Stimulated activated CD8-positive, alpha-beta memory T cell treated with anti-CD3 and anti-CD28 coated beads, Interleukin-2, amount 100 ng/mL, for 1 hour (primary cell): ENCODE measurements around the gene MROH8.
"Not testable (repeated sequence)": the region's sequence is repeated elsewhere in the genome, so short reads cannot be mapped to it uniquely, and the experiment has no call there.

Experiments
- DNase-seq, 2 donors: peaks; one replicate each; pipeline ENCODE4 v3.0.0-alpha.2; 2020; ENCODE audit warnings: low read depth in 2 of 2

The MROH8 gene

GRCh38 chr20:37154684-37155298 is 24.6 kb downstream of the MROH8 start:
- no peak for DNase-seq

- DNase-seq = no peak
These were observed 27.1 kb downstream of the MROH8 start for GRCh38 chr20:37152284-37152683.

DNA sequence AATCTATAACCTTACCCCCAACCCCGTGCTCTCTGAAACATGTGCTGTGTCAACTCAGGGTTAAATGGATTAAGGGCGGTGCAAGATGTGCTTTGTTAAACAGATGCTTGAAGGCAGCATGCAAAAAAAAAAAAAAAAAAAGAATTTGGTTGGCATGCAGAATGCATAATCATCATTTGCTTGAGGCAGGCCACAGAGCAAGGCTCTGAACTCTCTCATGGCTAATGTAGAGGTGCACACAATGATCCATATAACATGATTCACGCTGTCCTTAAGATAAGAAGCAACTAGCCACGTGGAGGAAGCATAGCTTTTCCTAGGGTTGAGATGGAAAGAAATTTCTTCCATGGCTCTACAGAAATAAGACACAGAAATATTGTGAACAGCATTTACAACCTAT is 27.8 kb downstream of the MROH8 start:
- no peak for DNase-seq

DNA sequence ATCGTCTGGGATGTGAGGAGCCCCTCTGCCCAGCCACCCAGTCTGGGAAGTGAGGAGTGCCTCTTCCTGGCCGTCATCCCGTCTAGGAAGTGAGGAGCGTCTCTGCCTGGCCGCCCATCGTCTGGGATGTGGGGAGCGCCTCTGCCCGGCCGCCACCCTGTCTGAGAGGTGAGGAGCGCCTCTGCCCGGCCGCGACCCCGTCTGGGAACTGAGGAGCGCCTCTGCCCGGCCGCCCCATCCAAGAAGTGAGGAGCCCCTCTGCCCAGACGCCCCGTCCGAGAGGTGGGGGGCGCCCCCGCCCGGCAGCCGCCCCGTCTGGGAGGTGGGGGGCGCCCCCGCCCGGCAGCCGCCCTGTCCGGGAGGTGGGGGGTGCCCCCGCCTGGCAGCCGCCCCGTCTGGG is 28.5 kb downstream of the MROH8 start:
- DNase-seq = not testable (repeated sequence)

DNA sequence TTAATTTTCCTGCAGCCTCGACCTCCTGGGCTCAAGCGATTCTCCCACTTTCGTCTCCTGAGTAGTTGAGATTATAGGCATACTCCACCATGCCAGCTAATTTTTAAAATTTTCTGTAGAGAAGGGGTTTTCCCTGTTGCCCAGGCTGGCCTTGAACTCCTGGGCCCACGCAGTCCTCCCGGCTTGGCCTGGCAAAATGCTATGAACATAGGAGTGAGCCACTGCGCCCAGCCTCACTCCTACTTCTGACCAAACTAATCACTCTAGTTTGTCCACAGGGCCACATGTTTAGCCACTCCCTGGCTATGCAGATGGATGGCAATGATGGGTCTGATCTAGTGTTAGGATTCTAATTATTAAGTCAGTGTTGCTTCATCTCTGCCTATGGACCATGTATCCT is 32.1 kb downstream of the MROH8 start:
- DNase-seq = no peak

DNA sequence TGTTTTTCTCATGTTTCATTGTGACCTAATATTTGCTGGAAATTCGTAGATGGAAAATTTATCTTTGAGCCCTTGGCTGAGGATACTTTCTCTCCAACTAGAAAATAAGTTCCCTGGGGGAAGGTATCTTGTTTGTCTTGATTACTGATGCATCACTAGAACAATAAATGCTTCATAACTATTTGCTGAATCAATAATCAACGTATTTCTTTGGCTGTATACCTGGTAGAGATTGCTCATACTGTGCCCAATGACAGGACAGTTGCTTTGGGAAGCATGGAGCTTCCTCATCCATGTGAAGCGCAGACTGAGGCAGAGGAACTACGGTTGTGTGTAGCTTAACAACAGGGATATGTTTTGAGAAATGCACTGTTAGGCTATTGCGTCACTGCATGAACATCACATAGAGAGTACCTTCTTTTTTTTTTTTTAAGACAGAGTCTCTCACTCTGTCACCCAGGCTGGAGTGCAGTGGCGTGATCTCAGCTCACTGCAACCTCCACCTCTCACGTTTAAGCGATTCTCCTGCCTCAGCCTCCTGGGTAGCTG is 34.4 kb downstream of the MROH8 start:
- DNase-seq = no peak

GRCh38 chr20:37142708-37143107 is 36.6 kb downstream of the MROH8 start:
- DNase-seq = no peak

GRCh38 chr20:37137547-37137946 is 41.8 kb downstream of the MROH8 start:
- DNase-seq = no peak

DNA sequence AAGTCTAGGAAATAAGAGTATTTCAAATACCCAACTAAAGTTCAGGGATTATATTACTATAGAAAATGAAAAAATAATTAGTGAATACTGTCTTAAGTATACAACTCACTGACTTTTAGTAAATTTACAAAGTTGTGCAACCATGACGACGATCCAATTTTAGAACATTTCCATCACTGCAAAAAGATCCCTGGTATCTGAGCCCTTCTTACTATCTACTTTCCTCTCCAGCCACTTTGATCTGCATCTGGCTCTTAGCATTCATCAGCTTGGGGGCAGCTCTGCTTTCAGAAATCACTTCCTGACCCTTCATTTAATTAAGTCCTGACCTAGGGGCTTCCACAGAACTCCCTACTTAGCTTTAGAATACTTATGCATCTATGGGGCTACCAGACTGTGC is 45.4 kb downstream of the MROH8 start:
- DNase-seq = no peak

DNA sequence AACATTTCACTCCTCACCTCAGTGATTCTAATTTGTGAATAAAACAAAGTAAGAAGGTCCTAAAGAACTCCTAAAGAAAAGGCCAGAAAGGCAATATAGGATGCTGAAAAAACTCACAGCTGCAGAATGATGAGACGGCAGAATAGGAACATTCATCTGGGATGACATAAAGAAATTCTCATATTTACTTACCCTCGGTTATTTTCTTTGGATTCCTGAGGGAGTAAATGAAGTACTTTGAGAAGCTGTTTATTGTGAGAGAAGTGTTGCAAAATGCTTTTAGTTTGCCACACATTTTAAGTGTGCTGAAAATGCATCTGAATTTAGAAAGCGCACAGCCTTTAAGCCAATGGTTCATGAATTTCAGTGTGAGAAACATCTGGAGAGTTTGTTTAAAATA is 47.9 kb downstream of the MROH8 start:
- DNase-seq = no peak

DNA sequence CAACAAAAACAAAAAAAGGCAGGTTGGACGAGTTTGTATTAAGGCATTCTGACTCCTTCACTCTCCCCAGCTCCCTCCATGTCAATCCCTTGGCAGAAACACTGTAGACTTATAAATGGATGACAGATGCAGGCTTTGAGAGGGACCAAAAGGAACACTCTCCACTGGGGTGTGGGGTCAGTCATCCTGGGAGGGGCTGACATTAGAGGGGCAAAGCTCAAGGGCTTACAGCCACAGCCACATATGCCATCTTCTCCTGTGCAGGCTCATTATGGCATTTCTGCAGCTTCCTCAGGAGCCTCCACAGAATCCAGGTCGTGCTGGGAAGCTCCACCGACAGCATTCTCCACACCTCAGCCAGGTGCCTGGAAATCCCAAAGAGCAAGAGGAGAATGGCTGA is 50.5 kb downstream of the MROH8 start:
- no peak for DNase-seq

- not testable (repeated sequence) for DNase-seq
These were observed 53.1 kb downstream of the MROH8 start for GRCh38 chr20:37126290-37126689.

DNA sequence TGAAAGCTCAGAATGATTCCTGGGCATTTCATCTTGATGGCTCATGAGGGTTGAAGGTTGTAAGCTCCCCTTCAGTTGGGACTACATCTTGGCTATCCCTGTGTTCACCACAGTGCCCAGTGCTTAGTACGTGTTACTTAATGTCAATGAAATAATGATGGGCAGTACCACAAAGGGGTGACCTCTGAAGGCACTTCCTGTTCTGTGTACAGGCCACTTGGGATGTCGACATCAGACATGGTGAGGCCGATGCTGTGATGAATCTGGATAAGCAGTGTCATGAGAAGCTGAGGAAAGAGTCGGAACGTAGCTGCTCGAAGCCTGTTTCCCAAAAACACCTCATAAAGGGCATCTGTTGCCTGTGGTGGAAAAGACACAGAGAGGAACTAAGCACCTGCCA is 55.9 kb downstream of the MROH8 start:
- no peak for DNase-seq

- no peak for DNase-seq
These were observed 58.9 kb downstream of the MROH8 start for GRCh38 chr20:37120497-37120896.

- DNase-seq = no peak
These were observed 59.9 kb downstream of the MROH8 start for GRCh38 chr20:37119356-37120036.

DNA sequence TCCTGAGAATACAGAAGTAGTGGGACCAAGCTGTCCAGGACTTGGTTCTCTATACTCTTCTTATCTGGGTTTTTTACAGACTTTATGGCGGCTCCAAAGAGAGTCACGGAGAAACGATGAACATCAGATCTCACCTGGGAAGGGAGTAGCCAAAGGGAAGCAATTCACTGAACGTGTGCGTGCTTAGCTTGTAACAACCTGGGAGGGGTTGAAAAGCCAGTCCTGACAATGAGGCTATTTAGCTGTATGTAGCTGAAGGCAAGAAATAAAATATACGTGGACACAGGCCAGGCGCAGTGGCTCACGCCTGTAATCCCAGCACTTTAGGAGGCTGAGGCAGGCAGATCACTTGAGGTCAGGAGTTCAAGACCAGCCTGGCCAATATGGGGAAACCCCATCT is 65.3 kb downstream of the MROH8 start:
- DNase-seq = no peak

DNA sequence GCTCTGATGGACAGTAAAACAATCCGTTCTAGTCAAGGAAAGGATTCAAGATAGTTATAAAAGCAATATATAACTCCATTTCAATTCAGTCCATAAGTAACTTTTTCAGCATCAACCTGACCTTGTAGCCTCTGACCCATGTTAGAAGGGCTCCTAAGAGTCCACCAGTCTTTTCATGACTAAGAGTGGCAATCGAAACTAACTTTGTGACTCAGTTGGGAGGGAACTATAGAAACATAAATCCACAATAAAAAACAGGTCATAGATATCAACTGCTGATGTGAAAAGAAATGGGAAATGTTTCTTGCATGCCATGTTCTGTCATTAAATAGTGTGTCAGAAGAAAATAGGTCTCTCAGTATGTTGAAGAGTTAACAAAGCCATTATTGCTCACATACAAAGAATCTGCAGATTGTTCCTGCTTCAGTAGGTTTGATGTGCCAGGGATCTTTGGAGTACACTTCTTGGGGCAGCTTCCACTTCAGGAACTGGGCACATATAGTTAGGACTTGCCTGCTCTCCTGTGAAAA is 67.4 kb downstream of the MROH8 start:
- DNase-seq = no peak

DNA sequence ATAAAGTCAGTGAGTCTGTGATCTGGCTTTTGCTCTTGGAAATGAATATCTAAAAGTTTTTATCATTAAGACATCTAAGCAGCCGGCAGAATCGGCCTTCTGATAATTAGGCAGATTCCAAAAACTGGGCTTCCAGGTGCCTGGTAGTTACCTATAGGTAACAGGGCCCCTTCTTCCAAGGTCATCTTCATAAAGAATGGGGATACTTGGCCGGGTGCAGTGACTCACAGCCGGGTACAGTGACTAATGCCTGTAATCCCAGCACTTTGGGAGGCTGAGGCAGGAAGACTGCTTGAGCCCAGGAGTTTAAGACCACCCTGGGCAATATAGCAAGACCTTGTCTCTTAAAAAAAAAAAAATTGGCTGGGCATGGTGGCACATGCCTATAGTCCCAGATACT is 70.7 kb downstream of the MROH8 start:
- DNase-seq = no peak

GRCh38 chr20:37102571-37102970 is 76.8 kb downstream of the MROH8 start:
- no peak for DNase-seq

GRCh38 chr20:37096415-37097041 is 82.8 kb downstream of the MROH8 start:
- no peak for DNase-seq

GRCh38 chr20:37095599-37096414 is 83.5 kb downstream of the MROH8 start, which contains the start of gene RBL1:
RBL1 (minus strand) TSS chr20:37095997; CDS start chr20:37095928, 69 bp downstream.
- peak; percentile 62 to 74 for DNase-seq

DNA sequence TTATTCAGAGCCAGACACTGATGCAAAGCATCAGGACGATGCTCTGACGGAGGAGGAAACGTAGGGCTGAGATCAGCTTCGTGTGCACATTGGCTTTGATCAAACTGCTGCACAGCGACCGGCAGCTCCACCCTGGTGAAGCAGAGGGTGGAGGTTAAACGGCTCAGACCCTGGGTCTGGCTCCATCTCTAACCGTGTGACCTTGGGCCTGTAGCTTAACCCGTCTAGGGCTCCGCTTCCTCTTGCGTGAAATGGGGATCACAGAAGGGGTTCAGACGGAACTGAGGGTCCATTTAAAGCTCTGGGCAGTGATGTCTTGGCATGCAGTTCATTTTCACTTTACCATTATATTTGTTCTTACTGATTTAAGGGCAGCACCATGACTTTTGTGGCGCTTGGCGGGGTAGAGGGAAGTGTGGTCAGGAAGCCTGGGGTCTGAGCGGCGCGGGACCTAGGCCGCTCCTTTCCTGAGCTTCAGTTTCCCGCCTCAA is 84.2 kb downstream of the MROH8 start:
- DNase-seq = no peak
